ENCODE measurements around the gene UBE2E1.

DNA sequence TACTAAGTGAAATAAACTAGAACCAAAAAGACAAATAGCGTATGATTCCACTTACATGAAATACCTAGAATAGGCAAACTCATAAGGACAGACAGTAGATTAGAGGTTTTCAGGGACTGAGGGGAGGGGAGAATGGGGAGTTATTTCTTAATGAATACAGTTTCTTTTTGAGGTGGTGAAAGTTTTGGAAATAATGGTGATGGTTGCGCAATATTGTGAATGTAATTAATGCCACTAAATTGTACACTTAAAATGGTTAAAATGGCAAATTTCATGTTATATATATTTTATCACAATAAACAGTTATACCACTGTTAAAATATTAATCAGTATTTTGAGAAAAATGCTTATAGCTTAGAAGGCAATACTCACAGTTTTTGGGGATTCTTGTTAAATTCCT is 11.0 kb downstream of the UBE2E1 start:
- TF ChIP-seq, protein P1, sequence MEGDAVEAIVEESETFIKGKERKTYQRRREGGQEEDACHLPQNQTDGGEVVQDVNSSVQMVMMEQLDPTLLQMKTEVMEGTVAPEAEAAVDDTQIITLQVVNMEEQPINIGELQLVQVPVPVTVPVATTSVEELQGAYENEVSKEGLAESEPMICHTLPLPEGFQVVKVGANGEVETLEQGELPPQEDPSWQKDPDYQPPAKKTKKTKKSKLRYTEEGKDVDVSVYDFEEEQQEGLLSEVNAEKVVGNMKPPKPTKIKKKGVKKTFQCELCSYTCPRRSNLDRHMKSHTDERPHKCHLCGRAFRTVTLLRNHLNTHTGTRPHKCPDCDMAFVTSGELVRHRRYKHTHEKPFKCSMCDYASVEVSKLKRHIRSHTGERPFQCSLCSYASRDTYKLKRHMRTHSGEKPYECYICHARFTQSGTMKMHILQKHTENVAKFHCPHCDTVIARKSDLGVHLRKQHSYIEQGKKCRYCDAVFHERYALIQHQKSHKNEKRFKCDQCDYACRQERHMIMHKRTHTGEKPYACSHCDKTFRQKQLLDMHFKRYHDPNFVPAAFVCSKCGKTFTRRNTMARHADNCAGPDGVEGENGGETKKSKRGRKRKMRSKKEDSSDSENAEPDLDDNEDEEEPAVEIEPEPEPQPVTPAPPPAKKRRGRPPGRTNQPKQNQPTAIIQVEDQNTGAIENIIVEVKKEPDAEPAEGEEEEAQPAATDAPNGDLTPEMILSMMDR (IDR thresholded peaks at IDR 0.05): no peak
- no peak for TF ChIP-seq POLR2A (IDR thresholded peaks at IDR 0.05)

All from thyroid gland (tissue), 4 donors.